ENCODE results near the gene ATR.

ATR gene

DNA sequence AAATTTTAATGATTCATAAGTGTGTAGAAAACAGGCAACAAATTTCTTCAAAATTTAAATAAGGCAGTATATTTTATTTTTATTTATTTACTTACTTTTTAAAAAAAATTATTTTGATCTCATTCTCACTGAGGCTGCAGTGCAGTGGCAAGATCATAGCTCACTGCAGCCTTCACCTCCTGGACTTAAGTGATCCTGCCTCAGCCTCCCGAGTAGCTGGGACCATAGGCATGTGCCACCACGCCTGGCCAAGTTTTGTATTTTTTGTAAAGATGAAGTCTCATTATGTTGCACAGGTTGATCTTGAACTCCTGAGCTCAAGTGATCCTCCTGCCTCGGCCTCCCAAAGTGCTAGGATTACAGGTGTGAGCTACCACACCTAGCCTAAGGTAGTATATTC is 69.5 kb downstream of the ATR start:
- DNase-seq (ENCODE audit: low spot score), result no peak

DNA sequence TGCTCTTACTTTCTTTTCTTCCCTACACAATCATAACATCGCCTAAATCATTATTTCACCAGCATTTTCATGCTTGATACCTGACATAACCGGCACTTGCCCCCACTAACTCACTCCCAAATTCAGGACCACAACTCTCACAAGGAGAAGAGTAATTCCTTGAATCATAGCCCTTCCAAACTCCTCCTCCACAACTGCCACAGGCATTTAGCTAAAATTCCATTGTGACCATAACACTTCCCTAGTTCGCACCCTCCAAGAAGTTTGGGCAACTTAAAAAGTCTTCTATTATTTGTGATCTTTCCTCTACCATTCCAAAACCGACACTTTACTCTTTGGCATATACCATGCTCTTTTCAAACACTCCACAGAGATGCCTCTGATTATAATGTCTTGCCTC is 71.3 kb downstream of the ATR start:
- DNase-seq (ENCODE audit: low spot score), result no peak

DNA sequence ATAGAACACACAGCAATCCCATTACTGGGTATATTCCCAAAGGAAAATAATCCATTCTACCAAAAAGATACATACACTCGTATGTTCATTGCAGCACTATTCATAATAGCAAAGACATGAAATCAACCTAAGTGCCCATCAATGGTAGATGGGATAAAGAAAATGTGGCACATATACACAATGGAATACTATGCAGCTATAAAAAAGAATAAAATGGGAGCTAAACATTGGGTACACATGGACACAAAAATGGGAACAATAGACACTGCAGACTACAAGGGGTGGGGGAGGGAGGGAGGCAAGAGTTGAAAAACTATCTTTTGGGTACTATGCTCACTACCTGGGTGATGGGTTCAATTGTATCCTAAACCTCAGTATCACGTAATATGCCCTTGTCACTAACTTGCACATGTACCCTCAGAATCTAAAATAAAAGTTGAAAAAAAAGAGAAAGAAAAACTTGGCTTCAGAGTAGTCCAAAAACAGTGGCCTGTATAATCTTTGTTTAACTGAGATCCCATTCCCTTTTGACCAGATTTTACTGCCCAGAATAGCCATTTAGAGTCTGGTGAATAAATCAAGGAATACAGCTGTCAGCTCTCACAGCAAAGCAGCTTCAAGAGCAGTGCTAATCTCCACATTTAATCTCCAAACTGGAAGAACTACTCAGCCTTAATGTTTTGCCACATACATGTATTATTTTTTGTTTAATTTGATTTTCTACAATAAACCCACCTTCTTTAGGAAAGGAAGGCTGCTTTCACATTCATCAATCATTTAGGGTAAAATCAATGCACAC is 76.1 kb downstream of the ATR start:
- DNase-seq (ENCODE audit: low spot score), result no peak

DNA sequence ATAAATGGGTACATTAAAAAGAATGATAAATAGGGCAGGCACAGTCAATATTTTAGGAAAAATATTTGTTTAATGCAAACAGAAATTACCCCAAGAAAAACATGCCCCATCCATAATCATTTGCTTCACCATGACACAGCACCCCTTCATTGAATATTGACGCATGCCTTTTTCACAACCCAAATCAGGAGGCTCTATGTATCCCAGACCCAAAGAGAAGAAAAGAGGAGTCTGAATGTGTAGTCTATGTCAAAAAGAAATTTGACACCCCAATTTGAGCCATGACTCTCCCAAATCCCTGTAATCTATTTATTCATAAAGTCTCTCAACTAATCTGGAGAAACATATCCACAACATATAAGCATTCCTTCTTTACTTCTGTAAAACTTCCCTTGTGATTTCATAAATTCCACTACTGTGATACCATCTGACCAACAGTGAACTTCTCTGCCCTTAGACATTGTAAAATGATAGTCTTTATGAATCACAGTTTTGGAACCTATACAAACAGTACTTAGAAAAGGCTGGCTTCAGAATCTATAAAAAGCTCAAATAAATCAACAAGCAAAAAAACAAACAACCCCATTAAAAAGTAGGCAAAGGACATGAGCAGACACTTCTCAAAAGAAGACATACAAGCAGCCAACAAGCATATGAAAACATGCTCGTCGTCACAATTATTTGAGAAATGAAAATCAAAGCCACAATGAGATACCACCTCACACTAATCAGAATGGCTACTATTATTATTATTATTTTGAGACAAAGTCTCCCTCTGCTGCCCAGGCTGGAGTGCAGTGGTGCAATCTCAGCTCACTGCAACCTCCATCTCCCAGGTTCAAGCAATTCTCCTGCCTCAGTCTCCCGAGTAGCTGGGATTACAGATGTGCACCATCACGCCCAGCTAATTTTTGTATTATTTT is 77.3 kb downstream of the ATR start:
- no peak for DNase-seq (ENCODE audit: low spot score)

DNA sequence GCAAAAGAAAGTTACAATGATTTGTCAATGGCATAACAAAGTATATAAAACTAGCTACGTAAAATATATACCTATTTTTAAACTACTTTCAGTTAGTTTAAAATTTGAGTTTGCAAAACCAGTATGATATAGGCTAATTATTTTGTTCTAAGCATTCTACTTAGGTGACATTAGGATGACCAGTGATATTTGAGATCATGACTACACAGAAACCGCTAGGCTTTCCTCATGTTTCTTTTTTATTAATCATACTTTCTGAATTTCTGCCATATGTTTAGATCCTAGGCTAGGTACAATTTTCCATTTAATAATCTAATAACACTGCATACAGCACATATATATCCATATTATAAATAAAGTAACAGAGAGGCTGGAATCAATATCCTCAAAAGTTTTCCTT is 78.3 kb downstream of the ATR start:
- DNase-seq (ENCODE audit: low spot score), result no peak

DNA sequence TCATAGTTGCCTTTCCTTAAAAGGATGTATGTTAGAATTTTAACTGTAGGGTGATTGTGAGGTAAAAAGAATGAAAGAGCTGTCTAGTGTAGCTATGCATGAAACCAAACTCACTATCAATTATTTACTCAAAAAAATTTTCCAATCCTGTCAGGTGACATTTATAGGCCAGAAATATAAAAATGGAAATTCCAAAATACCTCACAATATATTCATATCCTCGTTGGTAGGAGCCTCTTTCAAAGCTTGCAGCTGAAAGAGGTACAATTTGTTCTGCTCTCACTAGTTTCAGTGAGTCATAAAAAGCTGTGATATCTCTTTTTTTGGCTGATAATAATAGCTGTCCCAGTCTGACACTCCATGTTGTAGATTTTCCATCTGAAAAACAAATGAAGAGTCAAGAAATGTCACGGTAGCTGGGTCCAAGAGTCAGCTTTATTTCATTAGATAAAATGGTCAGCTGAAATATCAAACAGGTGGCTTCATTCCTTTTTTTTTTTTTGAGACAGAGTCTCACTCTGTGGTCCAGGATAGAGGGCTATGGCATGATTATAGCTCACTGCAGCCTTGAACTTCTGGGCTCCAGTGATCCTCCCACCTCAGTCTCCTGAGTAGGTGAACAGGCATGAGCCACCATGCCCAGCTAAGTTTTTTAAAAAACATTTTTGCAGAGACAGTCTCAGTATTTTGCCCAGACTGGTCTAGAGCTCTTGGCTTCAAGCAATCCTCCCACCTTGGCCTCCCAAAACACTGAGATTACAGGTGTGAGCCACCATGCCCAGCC is 79.9 kb downstream of the ATR start:
- DNase-seq (ENCODE audit: low spot score), result no peak

DNA sequence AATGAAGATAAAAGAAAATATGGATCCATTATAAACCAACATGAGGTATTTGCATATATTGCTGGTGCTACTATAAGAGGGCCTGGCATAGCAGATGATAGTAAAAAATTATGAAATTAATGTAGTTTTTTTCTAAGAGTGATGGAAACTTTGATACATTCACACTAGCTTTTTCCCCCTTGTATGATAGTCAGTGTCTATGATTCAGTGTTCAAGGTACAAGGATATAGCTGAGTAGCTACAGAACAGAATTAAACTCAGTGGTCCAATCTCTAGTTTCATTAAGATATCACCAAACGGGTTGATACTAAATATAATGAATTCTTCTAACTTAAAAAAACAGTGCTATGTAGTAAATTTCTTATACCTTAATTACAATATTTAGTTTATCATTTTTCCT is 80.8 kb downstream of the ATR start:
- DNase-seq (ENCODE audit: low spot score), result no peak

DNA sequence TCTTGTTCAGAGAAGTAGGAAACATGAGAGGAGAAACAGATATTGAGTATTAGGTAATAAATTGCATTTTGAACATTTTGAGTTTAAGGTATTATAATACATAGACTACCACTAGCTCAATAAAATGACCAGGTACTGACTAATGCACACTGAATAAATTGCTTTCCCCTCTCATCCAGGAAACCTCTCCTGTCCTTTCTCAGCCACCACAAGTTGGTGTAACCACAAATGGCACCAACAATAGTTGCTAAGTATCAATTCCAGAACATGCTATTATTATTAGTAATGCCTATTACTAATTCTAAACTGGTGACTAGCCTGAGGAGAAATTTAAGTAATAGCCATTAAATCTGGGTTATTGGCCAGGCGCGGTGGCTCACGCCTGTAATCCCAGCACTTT is 83.4 kb downstream of the ATR start:
- no peak for DNase-seq (ENCODE audit: low spot score)

DNA sequence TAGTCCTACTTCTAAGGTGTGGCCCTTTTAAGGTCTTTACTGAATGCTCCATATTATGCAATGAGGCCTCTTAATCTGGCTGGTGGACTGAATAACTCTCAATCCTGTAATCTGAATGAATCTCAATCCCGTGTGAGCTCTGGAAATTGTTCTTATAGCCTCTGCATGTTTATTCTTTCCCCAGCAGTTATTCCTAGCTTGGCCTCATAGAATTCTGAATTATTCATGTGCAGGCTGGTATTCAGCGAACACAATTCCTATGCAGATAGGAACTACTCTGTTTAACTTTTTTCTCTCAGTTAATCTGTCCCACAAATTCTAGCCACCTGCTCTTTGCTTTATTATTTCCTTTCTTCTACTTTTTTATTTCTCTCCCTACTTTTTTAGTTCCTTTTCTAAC is 86.3 kb downstream of the ATR start:
- DNase-seq (ENCODE audit: low spot score), result no peak

DNA sequence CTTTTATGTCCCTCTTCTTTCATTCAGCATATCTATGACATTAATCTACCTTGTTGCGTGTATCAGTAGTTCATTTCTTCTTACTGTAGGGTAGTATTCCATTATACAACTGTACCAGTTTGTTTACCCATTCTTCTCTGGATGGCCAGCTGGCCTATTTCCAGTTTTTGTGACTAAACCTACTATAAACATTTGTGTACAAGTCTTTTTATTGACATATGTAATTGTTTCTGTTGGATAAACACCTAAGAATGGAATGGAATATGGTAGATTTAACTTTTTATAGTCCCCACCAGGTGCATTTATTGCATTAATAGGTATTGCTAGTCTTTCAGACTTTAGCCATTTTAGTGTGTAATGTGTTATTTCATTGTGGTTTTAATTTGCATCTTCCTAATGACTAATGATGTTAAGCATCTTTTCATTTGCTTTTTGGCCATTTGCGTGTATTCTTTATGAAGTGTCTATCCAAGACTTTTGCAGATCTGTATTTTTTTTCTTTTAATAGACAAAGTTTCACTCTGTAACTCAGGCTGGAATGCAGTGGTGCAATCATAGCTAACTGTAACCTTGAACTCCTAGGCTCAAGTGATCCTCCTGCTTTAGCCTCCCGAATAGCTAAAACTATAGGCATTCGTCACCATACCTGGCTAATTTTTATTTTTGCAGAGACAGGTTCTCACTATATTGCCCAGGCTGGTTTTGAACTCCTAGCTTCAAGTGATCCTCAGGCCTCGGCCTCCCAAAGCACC is 88.8 kb downstream of the ATR start:
- DNase-seq (ENCODE audit: low spot score), result no peak

DNA sequence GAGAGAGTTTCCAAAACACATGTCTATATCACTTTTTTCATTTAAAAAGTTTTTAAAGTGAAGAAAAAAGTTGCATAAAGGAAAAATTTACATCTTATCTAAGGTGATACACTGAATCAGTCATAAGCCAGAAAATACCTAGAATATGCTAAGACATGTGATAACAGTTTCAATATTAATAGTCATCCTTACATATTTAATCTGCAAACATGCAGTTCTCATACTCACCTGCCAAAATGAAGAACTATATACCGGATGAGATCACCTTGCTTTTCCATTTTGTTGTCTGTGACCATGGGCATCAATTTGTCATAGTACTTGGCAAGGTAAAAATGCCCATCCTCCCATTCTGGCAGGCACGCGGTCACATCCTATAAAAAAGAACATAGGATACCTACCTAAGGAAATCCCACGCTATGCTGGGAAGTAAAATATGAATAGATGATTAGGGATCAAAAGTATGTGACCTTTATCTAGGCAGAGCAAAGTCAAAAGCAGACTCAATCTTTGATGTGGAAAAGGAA is 93.6 kb downstream of the ATR start:
- no peak for DNase-seq (ENCODE audit: low spot score)

DNA sequence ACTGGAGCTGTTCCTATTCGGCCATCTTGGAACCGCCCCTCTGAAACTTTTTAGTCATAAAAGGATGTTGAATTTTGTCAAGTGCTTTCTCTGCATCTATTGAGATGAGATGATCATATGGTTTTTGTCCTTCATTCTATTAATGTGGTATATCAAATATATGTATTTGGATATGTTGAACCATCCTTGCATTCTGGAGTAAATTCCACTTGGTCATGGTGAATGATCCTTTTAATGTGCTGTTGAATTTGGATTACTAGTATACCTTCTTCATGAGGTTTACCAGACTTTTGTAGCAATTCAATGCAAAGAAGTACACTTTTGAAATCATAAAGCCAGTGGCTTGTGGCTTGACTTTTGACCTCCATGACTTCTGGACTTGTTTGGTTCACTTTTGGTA is 97.3 kb downstream of the ATR start:
- no peak for DNase-seq (ENCODE audit: low spot score)

DNA sequence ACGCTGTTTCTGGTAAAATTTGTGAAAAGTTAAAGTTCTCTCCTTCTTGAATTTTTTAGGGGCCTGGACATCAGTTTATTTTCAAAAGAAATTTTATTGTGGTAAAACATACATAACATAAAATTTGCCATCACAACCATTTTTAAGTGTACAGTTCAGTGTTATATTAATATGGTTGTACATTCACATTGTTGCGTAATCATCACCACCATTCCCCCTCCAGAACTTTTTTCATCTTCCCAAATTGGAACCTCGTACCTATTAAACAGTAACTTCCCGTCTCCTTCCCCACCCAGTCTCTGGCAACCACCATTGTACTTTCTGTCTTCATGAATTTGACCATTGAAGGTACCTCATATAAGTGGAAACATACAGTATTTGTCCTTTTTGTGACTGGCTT is 107.7 kb downstream of the ATR start:
- no peak for DNase-seq (ENCODE audit: low spot score)

DNA sequence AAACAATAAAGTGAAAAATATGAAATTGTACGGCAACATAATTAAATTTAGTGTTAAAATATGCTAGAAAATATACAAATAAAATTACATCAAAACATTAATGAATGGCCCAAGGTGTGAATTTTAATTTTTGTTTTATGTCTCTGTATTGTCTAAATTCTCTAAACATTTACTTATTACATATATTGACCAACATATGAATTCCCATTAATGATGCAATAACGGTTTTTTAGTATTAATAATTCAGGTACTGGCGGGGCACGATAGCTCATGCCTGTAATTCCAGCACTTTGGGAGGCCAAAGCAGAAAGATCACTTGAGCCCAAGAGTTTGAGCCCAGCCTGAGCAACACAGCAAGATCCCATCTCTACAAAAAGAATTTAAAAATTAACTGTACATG is 110.1 kb downstream of the ATR start:
- DNase-seq (ENCODE audit: low spot score), result no peak

DNA sequence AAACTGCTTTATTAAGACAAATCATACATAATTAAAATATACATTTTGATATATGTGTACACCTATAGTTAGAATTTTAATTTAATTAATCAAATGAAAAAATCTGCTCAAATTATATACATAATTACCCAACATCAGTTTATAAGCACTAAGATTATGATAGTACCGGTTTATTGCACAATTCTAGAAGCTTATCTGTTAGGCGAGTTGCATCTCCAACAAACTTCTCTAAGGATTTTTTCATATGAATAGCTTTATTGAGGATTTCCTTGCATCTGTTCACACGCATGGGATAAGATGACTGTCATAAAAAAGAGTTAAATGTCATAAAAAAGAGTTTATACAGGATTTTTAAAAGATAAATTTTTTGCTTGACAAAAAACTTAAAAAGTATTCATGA is 110.8 kb downstream of the ATR start:
- DNase-seq (ENCODE audit: low spot score), result no peak

DNA sequence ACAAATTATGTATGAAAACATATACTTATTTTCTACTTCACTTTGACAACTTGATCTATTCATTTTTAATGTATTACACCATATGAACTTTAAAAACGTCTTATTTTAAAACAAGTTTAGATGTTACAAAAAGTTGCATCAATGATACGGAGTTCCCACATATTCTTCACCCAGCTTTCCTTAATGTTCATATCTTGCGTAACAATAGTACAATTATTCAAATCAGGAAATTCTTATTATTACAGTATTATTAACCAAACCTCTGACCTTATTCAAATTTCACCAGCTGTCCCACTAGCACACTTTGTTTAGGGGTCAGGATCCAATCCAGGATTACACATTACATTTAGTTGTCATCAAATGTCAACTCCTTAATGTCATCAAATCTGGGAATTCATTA is 117.8 kb downstream of the ATR start:
- DNase-seq (ENCODE audit: low spot score), result no peak

DNA sequence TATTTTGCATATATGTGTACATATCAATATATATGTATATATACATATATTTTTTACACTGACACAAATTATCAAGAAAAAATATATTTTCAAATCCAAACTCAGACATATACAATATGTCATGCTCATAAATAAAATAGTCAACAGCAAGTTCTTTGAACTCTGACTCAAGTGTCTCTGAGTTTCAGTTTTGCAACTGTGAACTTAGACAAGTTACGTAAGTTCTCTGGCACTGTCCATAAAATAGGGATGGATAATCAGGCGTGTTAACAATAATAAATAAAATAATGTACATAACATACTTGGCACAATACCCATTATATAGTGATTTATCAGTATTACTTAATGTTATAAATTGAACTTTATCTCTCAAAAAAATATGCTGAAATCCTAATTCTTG is 118.6 kb downstream of the ATR start:
- no peak for DNase-seq (ENCODE audit: low spot score)

DNA sequence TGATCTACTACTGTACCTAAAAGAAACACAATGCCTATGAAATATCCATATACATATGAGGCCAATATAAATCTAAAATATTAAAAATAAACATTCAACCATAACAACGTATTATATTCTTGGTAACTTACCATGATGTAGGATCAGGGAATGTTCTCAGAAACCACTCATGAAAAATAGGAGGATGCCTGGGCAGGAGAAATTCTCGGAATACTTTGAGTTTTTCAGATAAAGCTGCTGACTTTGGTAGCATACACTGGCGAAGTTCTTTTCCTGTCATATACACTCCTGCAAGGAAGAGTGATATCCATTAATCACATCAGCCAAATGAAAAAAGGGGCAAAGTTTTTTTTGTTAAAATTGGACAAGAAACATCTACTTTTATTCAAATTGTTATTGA is 119.4 kb downstream of the ATR start:
- DNase-seq (ENCODE audit: low spot score), result no peak

DNA sequence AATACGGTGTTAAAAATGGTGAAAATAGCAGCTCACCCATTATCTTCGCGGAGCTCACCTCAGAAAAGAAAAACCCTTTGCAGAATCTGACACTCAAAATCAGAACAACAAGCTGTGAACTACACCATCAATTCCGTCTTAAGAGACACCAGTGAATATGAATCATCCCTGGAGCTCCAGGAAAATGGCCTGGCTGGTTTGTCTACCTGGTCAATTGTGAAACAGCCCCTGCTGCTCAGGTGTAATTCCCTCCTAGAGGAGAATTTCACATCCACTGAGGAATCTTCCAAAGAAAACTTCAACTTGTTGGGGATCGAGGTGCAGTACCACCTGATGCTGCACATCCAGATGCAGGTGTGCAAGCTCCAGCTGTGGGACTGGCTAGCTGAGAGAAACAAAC is 127.7 kb downstream of the ATR start:
- no peak for DNase-seq (ENCODE audit: low spot score)

DNA sequence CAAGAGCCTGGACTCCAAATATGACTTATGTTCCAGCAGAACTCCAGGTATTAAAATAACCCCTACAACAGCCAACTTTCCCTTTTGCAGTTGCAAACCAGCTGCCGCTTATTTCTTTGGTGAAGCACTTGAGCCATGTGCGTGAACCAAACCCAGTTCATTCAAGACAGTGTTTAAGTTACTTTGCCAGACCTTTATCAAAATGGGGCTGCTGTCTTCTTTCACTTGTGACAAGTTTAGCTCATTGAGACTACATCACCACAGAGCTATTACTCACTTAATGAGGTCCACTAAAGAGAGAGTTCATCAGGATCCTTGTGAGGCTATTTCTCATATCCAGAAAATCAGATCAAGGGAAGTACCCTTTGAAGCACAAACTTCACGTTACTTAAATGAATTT is 128.3 kb downstream of the ATR start:
- no peak for DNase-seq (ENCODE audit: low spot score)
